Ascending aorta (tissue), 2 donors: Measurements from ENCODE around the gene BTD. TPM values are rescaled to one million over a fixed set of nuclear protein-coding genes. Genes with fewer than 3 reads are reported as not detected.

Source experiments
- DNase-seq, 2 donors: peaks; one replicate each; pipeline ENCODE4 v3.0.0-alpha.2; 2019; ENCODE audit warnings: low spot score in 2 of 2
- H3K27ac ChIP-seq, 2 donors: fragments of 200-600 bp; sonication (generic); one replicate each; pipeline ENCODE4 v1.5.1; 2016 to 2017; ENCODE audit warnings: mild to moderate bottlenecking in 1 of 2
- H3K27me3 ChIP-seq: fragments of 200-600 bp; sonication (generic); one replicate; pipeline ENCODE4 v1.5.1; 2017
- H3K36me3 ChIP-seq, 2 donors: fragments of 200-600 bp; sonication (generic); one replicate each; pipeline ENCODE4 v1.5.1; 2016
- H3K4me1 ChIP-seq, 2 donors: fragments of 200-600 bp; sonication (generic); one replicate each; pipeline ENCODE4 v1.5.1; 2016 to 2017; ENCODE audit warnings: mild to moderate bottlenecking in 1 of 2
- H3K4me3 ChIP-seq, 2 donors: fragments of 200-600 bp; sonication (generic); one replicate each; pipeline ENCODE4 v1.5.1; 2016 to 2017; ENCODE audit warnings: mild to moderate bottlenecking in 1 of 2
- H3K9me3 ChIP-seq, 2 donors: fragments of 200-600 bp; sonication (generic); one replicate each; pipeline ENCODE4 v1.5.1; 2016
- intact Hi-C: fragments of 100-400 bp; cut with DNase I; formaldehyde crosslinking; loops from one replicate; pipeline ENCODE4 v1.15.1; 2023
- total RNA-seq: library from RNA; depleted of rRNA; stranded (reverse); fragments of >200 nt; gene quantifications from one replicate; pipeline ENCODE4 v1.1.0, GENCODE V29; 2016
- TF ChIP-seq, protein P1 (sequence below), 3 experiments: fragments of 200-600 bp in 2 of 3; fragments of 450-650 bp in 1 of 3; sonication (generic) in 2 of 3; IDR thresholded peaks; one replicate each; pipeline ENCODE4 v1.5.1; 2016 to 2019; ENCODE audit warnings: antibody characterized with exemption in 3 of 3, mild to moderate bottlenecking in 1 of 3, moderate library complexity in 1 of 3

BTD gene
- total RNA-seq, 1 donor from 2014 or later, result 11.8 TPM

DNA sequence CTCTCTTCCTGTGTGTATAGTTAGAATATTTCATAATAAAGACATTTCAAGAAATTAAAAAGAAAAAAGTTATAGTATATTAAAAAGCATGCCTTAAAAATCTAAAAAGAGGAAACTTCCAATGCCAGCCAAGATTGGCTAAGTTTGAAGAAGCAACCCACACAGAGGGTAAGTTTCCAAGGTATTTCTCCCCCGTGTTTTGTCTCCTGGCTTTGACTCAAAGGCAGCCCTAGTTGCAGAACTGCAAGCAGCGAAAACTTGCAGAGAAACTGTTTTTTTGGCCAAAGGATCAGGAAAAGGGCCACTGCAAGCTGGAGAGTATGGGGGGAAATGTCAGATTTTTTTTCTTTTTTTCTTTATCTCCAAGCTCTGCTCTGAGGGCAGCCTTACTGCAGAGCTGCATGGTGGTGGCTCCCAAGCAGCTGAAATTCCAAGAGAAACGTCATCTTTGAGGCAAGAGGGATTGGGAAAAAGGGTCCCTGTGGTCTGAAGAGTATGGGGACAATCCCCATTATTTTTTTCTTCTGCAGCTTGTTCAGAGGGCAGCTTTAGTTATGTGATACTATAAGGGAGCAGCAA lies 23.2 kb upstream of the BTD start:
- Histone ChIP-seq H3K4me3 (no peak overlapping the region), H3K27ac (peak overlapping the region in 1 of 2 donors; percentile 36), H3K36me3 (peaks cover 2 to 30% of the 10 kb centered on the region in 2 donors), H3K9me3 (no peaks in the 10 kb centered on the region), H3K4me1 (peaks cover 0 to 10% of the 10 kb centered on the region in 2 donors), H3K27me3 (no peaks in the 10 kb centered on the region)
- no peak for DNase-seq
- intact Hi-C loops, result no loop called here
- TF ChIP-seq, protein P1, sequence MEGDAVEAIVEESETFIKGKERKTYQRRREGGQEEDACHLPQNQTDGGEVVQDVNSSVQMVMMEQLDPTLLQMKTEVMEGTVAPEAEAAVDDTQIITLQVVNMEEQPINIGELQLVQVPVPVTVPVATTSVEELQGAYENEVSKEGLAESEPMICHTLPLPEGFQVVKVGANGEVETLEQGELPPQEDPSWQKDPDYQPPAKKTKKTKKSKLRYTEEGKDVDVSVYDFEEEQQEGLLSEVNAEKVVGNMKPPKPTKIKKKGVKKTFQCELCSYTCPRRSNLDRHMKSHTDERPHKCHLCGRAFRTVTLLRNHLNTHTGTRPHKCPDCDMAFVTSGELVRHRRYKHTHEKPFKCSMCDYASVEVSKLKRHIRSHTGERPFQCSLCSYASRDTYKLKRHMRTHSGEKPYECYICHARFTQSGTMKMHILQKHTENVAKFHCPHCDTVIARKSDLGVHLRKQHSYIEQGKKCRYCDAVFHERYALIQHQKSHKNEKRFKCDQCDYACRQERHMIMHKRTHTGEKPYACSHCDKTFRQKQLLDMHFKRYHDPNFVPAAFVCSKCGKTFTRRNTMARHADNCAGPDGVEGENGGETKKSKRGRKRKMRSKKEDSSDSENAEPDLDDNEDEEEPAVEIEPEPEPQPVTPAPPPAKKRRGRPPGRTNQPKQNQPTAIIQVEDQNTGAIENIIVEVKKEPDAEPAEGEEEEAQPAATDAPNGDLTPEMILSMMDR (IDR thresholded peaks at IDR 0.05), result no peak

DNA sequence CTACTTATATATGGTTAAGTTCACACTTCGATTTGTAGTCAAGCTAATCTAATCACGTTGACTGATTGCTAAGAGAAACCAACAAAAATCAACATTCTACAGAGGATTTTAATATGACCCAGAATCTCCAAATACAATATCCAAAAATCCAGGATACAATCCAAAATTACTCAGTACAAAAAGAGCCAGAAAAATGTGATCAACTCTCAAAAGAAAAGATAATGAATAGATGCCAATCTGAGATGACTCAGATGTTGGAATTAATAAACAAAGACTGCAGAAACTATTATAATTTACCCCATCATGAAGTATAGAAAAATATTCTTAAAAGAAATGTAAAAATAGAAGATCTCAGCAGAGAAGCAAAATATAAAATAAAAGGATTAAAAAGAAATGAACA lies 22.5 kb upstream of the BTD start:
- DNase-seq, result no peak
- Histone ChIP-seq H3K27me3 (no peaks in the 10 kb centered on the region), H3K9me3 (no peaks in the 10 kb centered on the region), H3K36me3 (peaks cover 2 to 28% of the 10 kb centered on the region in 2 donors), H3K4me3 (no peak overlapping the region), H3K27ac (peak overlapping the region in 1 of 2 donors; percentile 36), H3K4me1 (peaks cover 0 to 10% of the 10 kb centered on the region in 2 donors)
- TF ChIP-seq, protein P1 (IDR thresholded peaks at IDR 0.05), result no peak
- intact Hi-C loops, result no loop called here

DNA sequence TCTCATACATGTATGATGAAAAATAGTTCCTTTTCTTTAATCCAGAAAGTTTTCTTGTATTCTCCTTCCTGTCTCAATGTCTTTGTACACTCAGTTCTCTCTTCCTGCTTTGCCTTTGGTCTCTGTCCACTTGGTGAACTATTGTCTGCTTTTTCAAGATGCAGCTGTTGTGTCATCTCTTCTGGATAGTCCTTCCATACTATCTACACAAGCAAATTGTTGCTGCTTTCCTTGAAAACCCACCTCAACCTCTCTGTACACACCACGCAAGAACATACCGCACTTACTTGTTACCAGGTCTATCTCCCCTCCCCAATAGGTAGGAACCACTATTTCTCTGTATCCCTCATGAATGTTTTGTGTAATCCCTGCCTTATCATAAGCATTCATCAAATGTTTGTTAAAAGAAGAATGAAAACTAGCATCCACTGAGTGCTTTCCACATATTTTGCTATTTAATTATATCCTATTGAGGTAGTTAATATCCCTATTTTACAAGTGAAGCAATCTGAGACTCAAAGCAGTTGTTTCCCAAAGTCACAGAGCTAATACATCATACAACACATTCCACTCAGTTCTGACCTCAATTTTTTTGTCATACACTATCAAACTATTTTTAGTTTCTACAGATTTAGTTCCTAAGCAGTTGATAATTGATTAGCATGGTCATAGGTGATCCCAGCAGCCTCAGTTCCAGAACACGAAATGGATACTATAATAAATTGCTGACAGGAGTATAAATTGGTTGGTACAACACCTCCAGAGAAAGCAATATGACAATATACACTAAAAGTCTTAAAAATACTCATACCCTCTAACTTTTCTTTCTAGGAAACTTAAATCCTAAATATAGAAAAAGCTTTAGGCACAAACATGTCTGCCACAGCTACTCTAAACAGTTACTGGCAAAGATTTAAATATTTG lies 19.8 kb upstream of the BTD start:
- H3K36me3 ChIP-seq, result peaks cover 2 to 38% of the 10 kb centered on the region in 2 donors
- DNase-seq, result no peak

DNA sequence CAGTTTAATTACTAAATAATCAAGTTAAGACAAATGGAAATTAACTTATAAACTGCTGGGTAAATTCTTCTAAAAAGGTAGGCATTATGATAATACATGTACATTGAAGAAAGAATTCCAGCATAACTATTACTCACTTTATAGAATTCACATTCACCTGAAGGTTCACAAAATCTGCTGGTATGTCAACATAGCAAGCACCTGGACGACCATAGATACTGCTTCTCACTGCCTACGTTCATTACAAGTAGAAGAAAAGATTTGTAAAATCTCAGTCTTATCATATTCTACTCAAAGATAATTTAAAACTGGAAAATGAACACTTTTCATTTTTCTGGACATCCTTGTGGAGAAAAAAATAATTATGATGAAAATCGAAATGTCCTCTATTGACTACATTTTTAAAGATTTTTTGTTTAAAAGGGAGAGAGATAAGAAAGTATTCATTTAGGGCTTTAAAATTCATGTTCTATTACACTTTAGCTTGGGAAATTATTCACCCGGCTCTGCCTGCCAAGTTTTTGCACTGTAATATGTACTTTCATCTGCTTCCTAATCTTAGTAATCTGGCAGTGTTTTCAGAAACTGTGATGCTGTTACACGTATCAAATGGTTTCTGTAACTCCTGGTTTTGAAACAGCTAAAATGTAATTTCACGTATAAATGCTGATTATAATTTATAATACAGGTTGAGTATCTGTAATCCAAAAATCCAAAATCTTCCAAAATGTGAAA lies 16.3 kb upstream of the BTD start:
- Histone ChIP-seq H3K36me3 (peaks cover 16 to 67% of the 10 kb centered on the region in 2 donors), H3K27ac (peak overlapping the region in 1 of 2 donors; percentile 17), H3K9me3 (no peaks in the 10 kb centered on the region), H3K27me3 (no peaks in the 10 kb centered on the region), H3K4me3 (no peak overlapping the region), H3K4me1 (no peaks in the 10 kb centered on the region)
- TF ChIP-seq, protein P1 (IDR thresholded peaks at IDR 0.05), result no peak
- no peak for DNase-seq
- intact Hi-C loops, result no loop called here

More for the DNA sequence above, 19.8 kb upstream of the BTD start:
- intact Hi-C loops, result no loop called here
- Histone ChIP-seq H3K4me3 (no peak overlapping the region), H3K27ac (no peak overlapping the region), H3K4me1 (peaks cover 0 to 10% of the 10 kb centered on the region in 2 donors), H3K9me3 (no peaks in the 10 kb centered on the region), H3K27me3 (no peaks in the 10 kb centered on the region)
- TF ChIP-seq, protein P1 (IDR thresholded peaks at IDR 0.05), result no peak

DNA sequence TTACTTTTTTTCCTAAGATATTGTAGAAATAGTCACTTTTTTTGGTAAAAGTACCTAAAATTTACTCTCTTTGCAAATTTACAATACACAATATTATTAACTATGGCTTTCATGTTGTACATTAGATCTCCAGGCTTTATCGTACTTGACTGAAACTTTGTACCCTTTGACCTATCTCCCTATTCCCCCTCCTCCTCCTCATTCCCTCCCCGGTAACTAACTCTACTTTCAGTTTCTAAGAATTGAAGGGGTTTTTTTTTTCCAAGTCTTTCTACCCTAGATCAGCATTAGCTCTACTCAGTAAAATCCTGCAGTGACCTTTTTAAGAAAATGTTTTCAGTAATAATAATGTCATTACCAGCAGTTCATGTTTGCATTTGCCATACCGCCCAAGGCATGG lies 10.3 kb upstream of the BTD start:
- TF ChIP-seq, protein P1 (IDR thresholded peaks at IDR 0.05), result no peak

More for the DNA sequence above, 10.3 kb upstream of the BTD start:
- no peak overlapping the region for H3K27ac ChIP-seq
- intact Hi-C loops, result no loop called here
- no peaks in the 10 kb centered on the region for H3K4me1 ChIP-seq
- no peaks in the 10 kb centered on the region for H3K9me3 ChIP-seq
- H3K27me3 ChIP-seq, result no peaks in the 10 kb centered on the region
- no peak overlapping the region for H3K4me3 ChIP-seq
- DNase-seq, result no peak
- H3K36me3 ChIP-seq, result peaks cover 19 to 62% of the 10 kb centered on the region in 2 donors
